Left ventricle myocardium inferior (tissue), 1 donor: Measurements from ENCODE around the gene SUZ12. TPM values are rescaled to one million over a fixed set of nuclear protein-coding genes. Genes with fewer than 3 reads are reported as not detected.
"Not testable (repeated sequence)": the region's sequence is repeated elsewhere in the genome, so short reads cannot be mapped to it uniquely, and the experiment has no call there.

Source experiments
- DNase-seq: peaks from one replicate; pipeline ENCODE4 v3.0.0-alpha.2; 2020
- H3K27ac ChIP-seq: fragments of 200-600 bp; replicated peaks from 2 replicates; pipeline ENCODE4 v1.8.0; 2021
- H3K27me3 ChIP-seq: fragments of 200-600 bp; 2 replicates; pipeline ENCODE4 v1.8.0; 2021; ENCODE audit warnings: low read depth
- H3K36me3 ChIP-seq: fragments of 200-600 bp; 2 replicates; pipeline ENCODE4 v1.8.0; 2021
- H3K4me1 ChIP-seq: fragments of 200-600 bp; 2 replicates; pipeline ENCODE4 v1.8.0; 2021
- H3K4me3 ChIP-seq: fragments of 200-600 bp; 2 replicates; pipeline ENCODE4 v1.8.0; 2021; ENCODE audit warnings: mild to moderate bottlenecking, moderate library complexity
- H3K9me3 ChIP-seq: fragments of 200-600 bp; replicated peaks from 2 replicates; pipeline ENCODE4 v1.8.0; 2021
- intact Hi-C: fragments of 100-400 bp; cut with micrococcal nuclease; formaldehyde crosslinking; loops from one replicate; pipeline ENCODE4 v1.11.0; 2022
- total RNA-seq: library from RNA; stranded (reverse); fragmentation: NEBNext Ultra II Directional; extraction: Animal tissue kit (Norgen Biotek cat#: 25700); gene quantifications from one replicate; pipeline ENCODE4 v1.2.1, GENCODE V29; 2021
- TF ChIP-seq, protein P1 (sequence below): fragments of 200-600 bp; IDR thresholded peaks from 2 replicates; pipeline ENCODE4 v1.8.0; 2021; ENCODE audit warnings: antibody characterized with exemption, mild to moderate bottlenecking, borderline replicate concordance
- donor health status: DM: no; HTN: yes; CAD: no; lungs with severe emphysema.

The SUZ12 gene
- total RNA-seq, 1 donor from 2014 or later = 12.6 TPM

DNA sequence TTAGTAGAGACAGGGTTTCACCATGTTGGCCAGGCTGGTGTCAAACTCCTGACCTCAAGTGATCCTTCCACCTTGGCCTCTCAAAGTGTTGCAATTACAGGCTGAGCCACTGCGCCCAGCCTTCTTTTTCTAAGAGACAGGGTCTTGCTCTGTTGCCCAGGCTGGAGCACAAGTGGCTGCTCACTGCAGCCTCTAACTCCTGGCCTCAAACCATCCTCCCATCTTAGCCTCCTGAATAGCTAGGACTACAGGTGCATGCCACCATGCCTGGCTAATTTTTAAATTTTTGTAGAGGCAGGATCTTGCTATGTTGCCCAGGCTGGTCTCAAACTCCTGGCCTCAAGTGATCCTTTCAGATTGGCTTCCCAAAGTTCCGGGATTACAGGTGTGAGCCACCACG is 15.1 kb downstream of the SUZ12 start:
- H3K27ac ChIP-seq, H3K4me1 ChIP-seq, DNase-seq, H3K27me3 ChIP-seq, H3K4me3 ChIP-seq, H3K9me3 ChIP-seq, intact Hi-C loops: not testable (repeated sequence)
- peaks cover 66% of the 10 kb centered on the region for H3K36me3 ChIP-seq

GRCh38 chr17:31964131-31964530 is 27.3 kb downstream of the SUZ12 start:
- H3K27ac ChIP-seq, H3K9me3 ChIP-seq, H3K27me3 ChIP-seq, H3K4me1 ChIP-seq, DNase-seq, intact Hi-C loops, H3K4me3 ChIP-seq: not testable (repeated sequence)
- peaks cover 73% of the 10 kb centered on the region for H3K36me3 ChIP-seq

GRCh38 chr17:31967648-31968047 is 30.8 kb downstream of the SUZ12 start:
- no peaks in the 10 kb centered on the region for H3K4me1 ChIP-seq
- no peak for DNase-seq
- TF ChIP-seq, protein P1, sequence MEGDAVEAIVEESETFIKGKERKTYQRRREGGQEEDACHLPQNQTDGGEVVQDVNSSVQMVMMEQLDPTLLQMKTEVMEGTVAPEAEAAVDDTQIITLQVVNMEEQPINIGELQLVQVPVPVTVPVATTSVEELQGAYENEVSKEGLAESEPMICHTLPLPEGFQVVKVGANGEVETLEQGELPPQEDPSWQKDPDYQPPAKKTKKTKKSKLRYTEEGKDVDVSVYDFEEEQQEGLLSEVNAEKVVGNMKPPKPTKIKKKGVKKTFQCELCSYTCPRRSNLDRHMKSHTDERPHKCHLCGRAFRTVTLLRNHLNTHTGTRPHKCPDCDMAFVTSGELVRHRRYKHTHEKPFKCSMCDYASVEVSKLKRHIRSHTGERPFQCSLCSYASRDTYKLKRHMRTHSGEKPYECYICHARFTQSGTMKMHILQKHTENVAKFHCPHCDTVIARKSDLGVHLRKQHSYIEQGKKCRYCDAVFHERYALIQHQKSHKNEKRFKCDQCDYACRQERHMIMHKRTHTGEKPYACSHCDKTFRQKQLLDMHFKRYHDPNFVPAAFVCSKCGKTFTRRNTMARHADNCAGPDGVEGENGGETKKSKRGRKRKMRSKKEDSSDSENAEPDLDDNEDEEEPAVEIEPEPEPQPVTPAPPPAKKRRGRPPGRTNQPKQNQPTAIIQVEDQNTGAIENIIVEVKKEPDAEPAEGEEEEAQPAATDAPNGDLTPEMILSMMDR = no peak
- no peaks in the 10 kb centered on the region for H3K9me3 ChIP-seq
- no peak overlapping the region for H3K4me3 ChIP-seq
- intact Hi-C loops = no loop called here
- H3K27ac ChIP-seq = no peak overlapping the region
- peaks cover 56% of the 10 kb centered on the region for H3K36me3 ChIP-seq
- no peaks in the 10 kb centered on the region for H3K27me3 ChIP-seq

DNA sequence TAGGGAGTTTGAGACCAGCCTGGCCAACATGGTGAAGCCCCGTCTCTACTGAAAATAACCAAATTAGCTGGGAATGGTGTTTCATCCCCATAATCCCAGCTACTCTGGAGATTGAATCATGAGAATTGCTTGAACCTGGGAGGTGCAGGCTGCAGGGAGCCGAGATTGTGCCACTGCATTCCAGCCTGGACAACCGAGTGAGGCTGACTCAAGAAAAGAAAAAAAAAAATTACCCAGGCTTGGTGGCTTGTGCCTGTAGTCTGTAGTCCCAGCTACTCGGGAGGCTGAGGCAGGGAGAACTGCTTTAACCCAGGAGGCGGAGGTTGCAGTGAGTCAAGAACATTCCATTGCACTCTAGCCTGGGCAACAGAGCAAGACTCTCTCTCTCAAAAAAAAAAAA is 33.6 kb downstream of the SUZ12 start:
- H3K36me3 ChIP-seq = peaks cover 58% of the 10 kb centered on the region

DNA sequence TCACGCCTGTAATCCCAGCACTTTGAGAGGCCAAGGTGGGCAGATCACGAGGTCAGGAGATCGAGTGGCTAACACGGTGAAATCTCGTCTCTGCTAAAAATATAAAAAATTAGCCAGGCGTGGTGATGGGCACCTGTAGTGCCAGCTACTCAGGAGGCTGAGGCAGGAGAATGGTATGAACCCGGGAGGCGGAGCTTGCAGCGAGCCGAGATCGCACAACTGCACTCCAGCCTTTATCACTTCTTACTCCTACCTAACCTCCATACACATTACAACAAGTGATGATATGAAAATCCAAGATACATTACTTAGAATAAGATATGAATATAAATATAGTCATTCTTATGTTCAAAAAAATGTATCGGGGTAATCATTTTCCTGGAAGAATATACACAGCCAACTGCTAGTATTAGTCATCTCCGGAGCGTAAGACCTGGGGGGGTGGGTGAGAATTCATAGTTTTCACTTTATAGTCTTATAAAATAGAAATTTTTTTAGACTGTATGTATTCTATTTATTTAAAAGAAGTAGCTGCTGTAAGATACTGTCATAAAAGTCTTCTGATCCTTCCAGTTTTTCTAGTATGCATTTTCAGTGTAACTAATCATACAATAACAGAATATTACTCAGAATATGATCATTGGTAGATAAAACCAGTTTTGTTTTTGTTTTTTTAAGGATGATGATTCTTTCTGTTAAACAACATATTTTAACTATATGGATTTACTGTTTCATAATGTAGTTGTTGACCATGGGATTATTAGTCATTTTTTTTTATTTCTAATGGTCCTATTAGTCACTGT is 37.7 kb downstream of the SUZ12 start:
- H3K4me1 ChIP-seq, intact Hi-C loops, H3K9me3 ChIP-seq, DNase-seq, H3K4me3 ChIP-seq, H3K27ac ChIP-seq, H3K27me3 ChIP-seq: not testable (repeated sequence)
- H3K36me3 ChIP-seq = peaks cover 60% of the 10 kb centered on the region

More for the DNA sequence above, 33.6 kb downstream of the SUZ12 start:
- H3K27ac ChIP-seq, intact Hi-C loops, H3K9me3 ChIP-seq, H3K4me1 ChIP-seq, H3K4me3 ChIP-seq, H3K27me3 ChIP-seq, DNase-seq: not testable (repeated sequence)

GRCh38 chr17:31975391-31975790 is 38.6 kb downstream of the SUZ12 start:
- DNase-seq, H3K4me1 ChIP-seq, H3K27ac ChIP-seq, H3K9me3 ChIP-seq, H3K27me3 ChIP-seq, H3K4me3 ChIP-seq, intact Hi-C loops: not testable (repeated sequence)
- peaks cover 66% of the 10 kb centered on the region for H3K36me3 ChIP-seq

DNA sequence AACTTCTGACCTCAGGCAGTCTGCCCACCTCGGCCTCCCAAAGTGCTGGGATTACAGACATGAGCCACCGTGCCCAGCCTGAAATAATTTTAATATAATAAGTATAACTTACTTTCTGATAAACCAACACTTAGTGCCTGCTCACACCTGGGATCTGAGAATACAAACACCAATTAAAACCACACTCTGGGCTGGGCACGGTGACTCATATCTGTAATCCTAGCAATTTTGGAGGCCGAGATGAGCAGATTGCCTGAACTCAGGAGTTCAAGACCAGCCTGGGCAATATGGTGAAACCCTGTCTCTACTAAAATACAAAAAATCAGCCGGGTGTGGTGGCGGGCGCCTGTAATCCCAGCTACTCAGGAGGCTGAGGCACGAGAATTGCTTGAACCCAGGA is 55.0 kb downstream of the SUZ12 start:
- H3K9me3 ChIP-seq, H3K27me3 ChIP-seq, H3K4me3 ChIP-seq, DNase-seq, H3K4me1 ChIP-seq, H3K27ac ChIP-seq, intact Hi-C loops: not testable (repeated sequence)
- H3K36me3 ChIP-seq = peaks cover 97% of the 10 kb centered on the region

- Histone ChIP-seq H3K4me3 (no peak overlapping the region), H3K27me3 (no peaks in the 10 kb centered on the region), H3K9me3 (no peaks in the 10 kb centered on the region), H3K27ac (no peak overlapping the region), H3K36me3 (peaks cover 83% of the 10 kb centered on the region), H3K4me1 (no peaks in the 10 kb centered on the region)
- TF ChIP-seq, protein P1 = no peak
- intact Hi-C loops = no loop called here
- DNase-seq = no peak
These were observed 60.2 kb downstream of the SUZ12 start for GRCh38 chr17:31997005-31997404.
